GM21360 (cell line): ENCODE results near the gene MSX2.
"Not testable (repeated sequence)": the region's sequence is repeated elsewhere in the genome, so short reads cannot be mapped to it uniquely, and the experiment has no call there.

Source experiments
- ATAC-seq: cut with Tn5 transposase; IDR thresholded peaks from one replicate; pipeline ENCODE4 v1.9.1; 2021; ENCODE audit warnings: mild to moderate bottlenecking, moderate library complexity; ENCODE audit not compliant: unreplicated experiment

Gene MSX2

GRCh38 chr5:174732036-174733020, 7.9 kb downstream of the MSX2 start:
- ATAC-seq = no peak

- ATAC-seq = no peak
These were observed 8.8 kb downstream of the MSX2 start for GRCh38 chr5:174733091-174733690.

GRCh38 chr5:174733836-174734235, 9.5 kb downstream of the MSX2 start:
- no peak for ATAC-seq

GRCh38 chr5:174734571-174735497, 10.5 kb downstream of the MSX2 start:
- no peak for ATAC-seq

GRCh38 chr5:174735498-174736330, 11.3 kb downstream of the MSX2 start:
- no peak for ATAC-seq

GRCh38 chr5:174736331-174736721, 11.9 kb downstream of the MSX2 start:
- ATAC-seq = no peak

- no peak for ATAC-seq
These were observed 12.4 kb downstream of the MSX2 start for GRCh38 chr5:174736777-174737176.

- no peak for ATAC-seq
These were observed 12.9 kb downstream of the MSX2 start for GRCh38 chr5:174737330-174737729.

GRCh38 chr5:174741352-174741751, 17.0 kb downstream of the MSX2 start:
- no peak for ATAC-seq

- ATAC-seq = no peak
These were observed 20.5 kb downstream of the MSX2 start for GRCh38 chr5:174744896-174745295.

- ATAC-seq = no peak
These were observed 21.3 kb downstream of the MSX2 start for GRCh38 chr5:174745590-174746103.

- ATAC-seq = no peak
These were observed 26.3 kb downstream of the MSX2 start for GRCh38 chr5:174750711-174751110.

- no peak for ATAC-seq
These were observed 27.0 kb downstream of the MSX2 start for GRCh38 chr5:174751154-174752000.

- ATAC-seq = no peak
These were observed 27.7 kb downstream of the MSX2 start for GRCh38 chr5:174752121-174752520.

- no peak for ATAC-seq
These were observed 30.7 kb downstream of the MSX2 start for GRCh38 chr5:174755106-174755505.

- no peak for ATAC-seq
These were observed 34.7 kb downstream of the MSX2 start for GRCh38 chr5:174759091-174759490.

GRCh38 chr5:174760721-174761120, 36.3 kb downstream of the MSX2 start:
- no peak for ATAC-seq

- ATAC-seq = not testable (repeated sequence)
These were observed 37.0 kb downstream of the MSX2 start for GRCh38 chr5:174761341-174761740.

GRCh38 chr5:174764309-174764708, 39.9 kb downstream of the MSX2 start:
- ATAC-seq = no peak
